Endodermal cell (in vitro differentiated cells): ENCODE measurements around the gene NKX2-2. TPM values are rescaled to one million over a fixed set of nuclear protein-coding genes. Genes with fewer than 3 reads are reported as not detected.

ENCODE experiments used
- DNase-seq: peaks from one replicate; pipeline ENCODE4 v3.0.0-alpha.2; 2017
- H3K27ac ChIP-seq: 2 replicates; pipeline ENCODE4 v1.5.1; 2013; ENCODE audit warnings: mild to moderate bottlenecking, low read depth, low read length, moderate library complexity
- H3K27me3 ChIP-seq: 2 replicates; pipeline ENCODE4 v1.6.1; 2013; ENCODE audit warnings: mild to moderate bottlenecking, low read length, moderate library complexity; ENCODE audit not compliant: insufficient read depth, control insufficient read depth, poor library complexity, severe bottlenecking
- H3K36me3 ChIP-seq: 2 replicates; pipeline ENCODE4 v1.7.0; 2013; ENCODE audit warnings: mild to moderate bottlenecking, low read length, moderate library complexity; ENCODE audit not compliant: control insufficient read depth, insufficient read depth
- H3K4me1 ChIP-seq: one replicate; pipeline ENCODE4 v1.7.0; 2013; ENCODE audit warnings: low read length; ENCODE audit not compliant: control insufficient read depth, insufficient read depth
- H3K4me3 ChIP-seq: 2 replicates; pipeline ENCODE4 v1.5.1; 2013; ENCODE audit warnings: mild to moderate bottlenecking, low read length, moderate library complexity
- H3K9ac ChIP-seq: 2 replicates; pipeline ENCODE4 v1.6.1; 2013; ENCODE audit warnings: mild to moderate bottlenecking, low read length, moderate library complexity; ENCODE audit not compliant: poor library complexity, severe bottlenecking; ENCODE audit errors: extremely low read depth
- H3K9me3 ChIP-seq: 2 replicates; pipeline ENCODE4 v1.6.1; 2013; ENCODE audit warnings: mild to moderate bottlenecking, low read length, moderate library complexity; ENCODE audit not compliant: control insufficient read depth
- H3K27ac Mint-ChIP-seq: 2 replicates; pipeline ENCODE4 v1.8.0; 2020; ENCODE audit warnings: mixed read lengths
- H3K27me3 Mint-ChIP-seq: 2 replicates; pipeline ENCODE4 v1.8.0; 2021; ENCODE audit warnings: mild to moderate bottlenecking, mixed read lengths; ENCODE audit not compliant: insufficient read depth
- H3K36me3 Mint-ChIP-seq: 2 replicates; pipeline ENCODE4 v1.8.0; 2020; ENCODE audit warnings: low read depth, mixed read lengths
- H3K4me1 Mint-ChIP-seq: 2 replicates; pipeline ENCODE4 v1.8.0; 2020; ENCODE audit warnings: mixed read lengths
- H3K4me3 Mint-ChIP-seq: 2 replicates; pipeline ENCODE4 v1.8.0; 2020; ENCODE audit warnings: mild to moderate bottlenecking, moderate library complexity, mixed read lengths
- H3K9me3 Mint-ChIP-seq: 2 replicates; pipeline ENCODE4 v1.8.0; 2020; ENCODE audit warnings: mild to moderate bottlenecking, mixed read lengths
- CTCF ChIP-seq: fragments of 200-600 bp; sonication (generic); conservative IDR thresholded peaks from 2 replicates; pipeline ENCODE4 v1.5.0; 2021; ENCODE audit warnings: antibody characterized with exemption, mild to moderate bottlenecking
- WGBS, 2 experiments: methylation state at CpG; one replicate each; pipeline versions ENCODE4 v1.1.5 to v1.1.7; 2013; ENCODE audit warnings: missing lambda C conversion rate in 2 of 2, mixed read lengths in 1 of 2; ENCODE audit not compliant: insufficient coverage in 1 of 2, insufficient read length in 1 of 2; 5-methylcytosine and 5-hydroxymethylcytosine counted together
- total RNA-seq, 2 donors: library from RNA; stranded (reverse); fragmentation: NEBNext Ultra II Directional in 1 of 2; extraction: Animal tissue kit (Norgen Biotek cat#: 25700) in 1 of 2; gene quantifications; 2 replicates in 1 of 2; 3 replicates in 1 of 2; pipeline ENCODE4 v1.2.1, GENCODE V29; 2021

NKX2-2 gene
- total RNA-seq, 2 donors from 2014 or later: 0.31 to 1.5 TPM

GRCh38 chr20:21548390-21549035, 34.6 kb upstream of the NKX2-2 start:
- no peaks in the 10 kb centered on the region for H3K36me3 Mint-ChIP-seq
- H3K4me1 Mint-ChIP-seq: no peaks in the 10 kb centered on the region
- Histone ChIP-seq H3K27me3 (no peaks in the 10 kb centered on the region), H3K4me1 (no peaks in the 10 kb centered on the region), H3K9ac (no peak overlapping the region), H3K27ac (no peak overlapping the region), H3K36me3 (no peaks in the 10 kb centered on the region), H3K9me3 (no peaks in the 10 kb centered on the region), H3K4me3 (no peak overlapping the region)
- 86 to 100% methylated on average over 4 to 8 of the region's 8 CpGs for WGBS, 2 experiments
- no peak for TF ChIP-seq CTCF
- no peak overlapping the region for H3K27ac Mint-ChIP-seq
- H3K4me3 Mint-ChIP-seq: no peak overlapping the region
- H3K9me3 Mint-ChIP-seq: no peaks in the 10 kb centered on the region
- no peak for DNase-seq
- peaks cover 1% of the 10 kb centered on the region for H3K27me3 Mint-ChIP-seq

- DNase-seq: no peak
- no peaks in the 10 kb centered on the region for H3K9me3 ChIP-seq
- no peak overlapping the region for H3K27ac ChIP-seq
- no peak overlapping the region for H3K4me3 Mint-ChIP-seq
- H3K4me1 Mint-ChIP-seq: no peaks in the 10 kb centered on the region
- H3K4me3 ChIP-seq: no peak overlapping the region
- 73% methylated on average over 4 of the region's 4 CpGs; no CpG with 5 or more reads in 1 of the 2 experiments for WGBS, 2 experiments
- TF ChIP-seq CTCF: no peak
- no peaks in the 10 kb centered on the region for H3K27me3 ChIP-seq
- no peak overlapping the region for H3K9ac ChIP-seq
- no peaks in the 10 kb centered on the region for H3K9me3 Mint-ChIP-seq
- H3K36me3 Mint-ChIP-seq: no peaks in the 10 kb centered on the region
- H3K36me3 ChIP-seq: no peaks in the 10 kb centered on the region
- H3K27me3 Mint-ChIP-seq: peaks cover 1% of the 10 kb centered on the region
- no peaks in the 10 kb centered on the region for H3K4me1 ChIP-seq
- no peak overlapping the region for H3K27ac Mint-ChIP-seq
Observed at GRCh38 chr20:21546355-21546754, 32.5 kb upstream of the NKX2-2 start.

- Histone ChIP-seq H3K4me1 (no peaks in the 10 kb centered on the region), H3K27ac (no peak overlapping the region), H3K36me3 (no peaks in the 10 kb centered on the region), H3K9me3 (no peaks in the 10 kb centered on the region), H3K4me3 (no peak overlapping the region), H3K27me3 (no peaks in the 10 kb centered on the region), H3K9ac (no peak overlapping the region)
- TF ChIP-seq CTCF: no peak
- Mint-ChIP-seq H3K27me3 (no peaks in the 10 kb centered on the region), H3K4me1 (peaks cover 2% of the 10 kb centered on the region), H3K9me3 (no peaks in the 10 kb centered on the region), H3K27ac (no peak overlapping the region), H3K4me3 (no peak overlapping the region), H3K36me3 (no peaks in the 10 kb centered on the region)
- no peak for DNase-seq
- WGBS, 2 experiments: 67 to 84% methylated on average over 2 to 3 of the region's 3 CpGs
Observed at GRCh38 chr20:21539512-21539911, 25.6 kb upstream of the NKX2-2 start.
